ENCODE measurements around the gene SLC35E1. TPM values are rescaled to one million over a fixed set of nuclear protein-coding genes. Genes with fewer than 3 reads are reported as not detected.
"Not testable (repeated sequence)": the region's sequence is repeated elsewhere in the genome, so short reads cannot be mapped to it uniquely, and the experiment has no call there.

The SLC35E1 gene
- total RNA-seq, 6 experiments from 2014 or later: 17.2 to 27.4 (median 20.1) TPM

DNA sequence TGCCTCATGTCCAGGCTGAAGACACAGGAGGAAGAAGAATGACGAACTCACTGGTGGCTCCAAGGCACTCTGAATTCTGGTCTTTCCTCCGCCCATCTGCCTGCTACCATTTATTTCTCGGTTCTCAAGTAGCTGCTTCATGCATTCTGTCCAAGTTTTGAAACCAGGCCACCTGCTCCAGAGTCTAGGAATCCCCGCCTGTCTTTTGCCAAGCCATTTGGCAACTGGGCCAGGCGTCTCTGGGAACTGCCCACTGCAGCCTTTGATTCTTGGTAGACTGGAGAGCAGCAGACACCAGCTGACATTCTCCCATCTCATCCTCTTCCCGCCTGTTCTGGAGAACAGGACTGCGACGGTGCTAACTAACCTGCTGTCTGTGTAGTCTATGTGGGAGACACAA, 10.8 kb downstream of the SLC35E1 start:
- TF ChIP-seq, protein P1, sequence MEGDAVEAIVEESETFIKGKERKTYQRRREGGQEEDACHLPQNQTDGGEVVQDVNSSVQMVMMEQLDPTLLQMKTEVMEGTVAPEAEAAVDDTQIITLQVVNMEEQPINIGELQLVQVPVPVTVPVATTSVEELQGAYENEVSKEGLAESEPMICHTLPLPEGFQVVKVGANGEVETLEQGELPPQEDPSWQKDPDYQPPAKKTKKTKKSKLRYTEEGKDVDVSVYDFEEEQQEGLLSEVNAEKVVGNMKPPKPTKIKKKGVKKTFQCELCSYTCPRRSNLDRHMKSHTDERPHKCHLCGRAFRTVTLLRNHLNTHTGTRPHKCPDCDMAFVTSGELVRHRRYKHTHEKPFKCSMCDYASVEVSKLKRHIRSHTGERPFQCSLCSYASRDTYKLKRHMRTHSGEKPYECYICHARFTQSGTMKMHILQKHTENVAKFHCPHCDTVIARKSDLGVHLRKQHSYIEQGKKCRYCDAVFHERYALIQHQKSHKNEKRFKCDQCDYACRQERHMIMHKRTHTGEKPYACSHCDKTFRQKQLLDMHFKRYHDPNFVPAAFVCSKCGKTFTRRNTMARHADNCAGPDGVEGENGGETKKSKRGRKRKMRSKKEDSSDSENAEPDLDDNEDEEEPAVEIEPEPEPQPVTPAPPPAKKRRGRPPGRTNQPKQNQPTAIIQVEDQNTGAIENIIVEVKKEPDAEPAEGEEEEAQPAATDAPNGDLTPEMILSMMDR (IDR thresholded peaks at IDR 0.05): no peak
- no peak for TF ChIP-seq POLR2A (IDR thresholded peaks at IDR 0.05)
- no peaks in the 10 kb centered on the region for H3K4me1 ChIP-seq
- no peaks in the 10 kb centered on the region for H3K9me3 ChIP-seq
- 89% methylated on average over 6 of the region's 8 CpGs for WGBS (ENCODE audit: insufficient coverage, low coverage, low lambda C conversion rate, missing lambda C conversion rate)
- no peak for DNase-seq
- H3K36me3 ChIP-seq: peaks cover 0 to 52% (median 25%) of the 10 kb centered on the region in 4 donors
- no peaks in the 10 kb centered on the region for H3K27me3 ChIP-seq
- intact Hi-C loops (cut with DNase I): no loop called here
- H3K4me3 ChIP-seq: no peak overlapping the region
- H3K27ac ChIP-seq: no peak overlapping the region
- no peak for ATAC-seq

- no peak for TF ChIP-seq POLR2A (IDR thresholded peaks at IDR 0.05)
- TF ChIP-seq, protein P1 (IDR thresholded peaks at IDR 0.05): no peak
- DNase-seq: no peak
- Histone ChIP-seq H3K4me3 (no peak overlapping the region), H3K27me3 (no peaks in the 10 kb centered on the region), H3K36me3 (peaks cover 0 to 45% (median 18%) of the 10 kb centered on the region in 4 donors), H3K27ac (no peak overlapping the region), H3K4me1 (no peaks in the 10 kb centered on the region), H3K9me3 (no peaks in the 10 kb centered on the region)
- 80% methylated on average over 6 of the region's 10 CpGs for WGBS (ENCODE audit: insufficient coverage, low coverage, low lambda C conversion rate, missing lambda C conversion rate)
- intact Hi-C loops (cut with DNase I): no loop called here
- no peak for ATAC-seq
Observed at GRCh38 chr19:16559780-16560276, 12.4 kb downstream of the SLC35E1 start.

GRCh38 chr19:16554776-16555175, 17.4 kb downstream of the SLC35E1 start:
- peaks cover 0 to 39% (median 10%) of the 10 kb centered on the region in 4 donors for H3K36me3 ChIP-seq
- intact Hi-C loops (cut with DNase I): no loop called here
- 73% methylated on average over 6 of the region's 8 CpGs for WGBS (ENCODE audit: insufficient coverage, low coverage, low lambda C conversion rate, missing lambda C conversion rate)
- no peak overlapping the region for H3K4me3 ChIP-seq
- H3K9me3 ChIP-seq: no peaks in the 10 kb centered on the region
- no peak for DNase-seq
- no peak for ATAC-seq
- no peaks in the 10 kb centered on the region for H3K27me3 ChIP-seq
- no peak overlapping the region for H3K27ac ChIP-seq
- TF ChIP-seq, protein P1 (IDR thresholded peaks at IDR 0.05): no peak
- no peak for TF ChIP-seq POLR2A (IDR thresholded peaks at IDR 0.05)
- H3K4me1 ChIP-seq: no peaks in the 10 kb centered on the region

DNA sequence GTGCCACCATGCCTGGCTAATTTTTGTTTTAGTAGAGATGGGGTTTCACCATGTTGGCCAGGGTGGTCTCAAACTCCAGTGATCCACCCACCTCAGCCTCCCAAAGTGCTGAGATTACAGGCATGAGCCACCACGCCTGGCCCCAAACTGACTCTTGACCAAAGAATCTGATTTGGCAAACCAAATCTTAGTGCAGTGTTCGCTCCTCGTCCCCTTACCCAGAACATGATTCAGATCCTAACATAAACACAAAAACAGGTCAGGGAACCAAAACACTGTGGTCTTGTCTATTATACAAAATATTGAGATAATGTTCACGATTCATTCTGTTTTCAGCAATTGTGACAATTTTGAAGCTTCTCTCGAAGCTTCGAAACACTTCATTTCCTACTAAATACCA, 20.3 kb downstream of the SLC35E1 start:
- intact Hi-C loops (cut with DNase I); H3K4me3 ChIP-seq; ATAC-seq; H3K9me3 ChIP-seq; H3K27ac ChIP-seq; H3K27me3 ChIP-seq; DNase-seq; H3K4me1 ChIP-seq: not testable (repeated sequence)
- 93% methylated on average over 6 of the region's 6 CpGs for WGBS (ENCODE audit: insufficient coverage, low coverage, low lambda C conversion rate, missing lambda C conversion rate)
- peaks cover 0 to 35% (median 9%) of the 10 kb centered on the region in 4 donors for H3K36me3 ChIP-seq

GRCh38 chr19:16548956-16549355, 23.3 kb downstream of the SLC35E1 start:
- intact Hi-C loops (cut with DNase I): no loop called here
- DNase-seq (no peak), ATAC-seq (no peak)
- H3K27ac ChIP-seq: no peak overlapping the region
- H3K4me3 ChIP-seq: no peak overlapping the region
- H3K27me3 ChIP-seq: no peaks in the 10 kb centered on the region
- peaks cover 0 to 9% (median 1%) of the 10 kb centered on the region in 4 donors for H3K4me1 ChIP-seq
- TF ChIP-seq, protein P1 (IDR thresholded peaks at IDR 0.05): no peak
- TF ChIP-seq POLR2A (IDR thresholded peaks at IDR 0.05): no peak
- peaks cover 0 to 20% (median 5%) of the 10 kb centered on the region in 4 donors for H3K36me3 ChIP-seq
- H3K9me3 ChIP-seq: no peaks in the 10 kb centered on the region
- WGBS (ENCODE audit: insufficient coverage, low coverage, low lambda C conversion rate, missing lambda C conversion rate): 100% methylated on average over 2 of the region's 4 CpGs

Measured in right lobe of liver (tissue), 6 donors.